HEK293 (cell line): Measurements from ENCODE around the gene PSMD12.

Source experiments
- CTCF ChIA-PET: fragments of 350-600 bp; formaldehyde crosslinking; extraction: SDS; loops from one replicate; lab custom pipeline; 2021; ENCODE audit warnings: antibody characterized with exemption; lab: Yijun Ruan, JAX
- POLR2A ChIA-PET: fragments of 300-600 bp; formaldehyde crosslinking; extraction: SDS; loops from one replicate; lab custom pipeline; 2020; ENCODE audit warnings: antibody characterized with exemption, inconsistent platforms; lab: Yijun Ruan, JAX
- H3K27ac ChIP-seq: fragments of 200-500 bp; sonication (Bioruptor generic); 2 replicates; pipeline ENCODE4 v1.5.1; 2014; ENCODE audit warnings: low read depth, low read length, control low read depth, inconsistent platforms; ENCODE audit errors: extremely low read depth
- H3K36me3 ChIP-seq, 2 experiments: fragments of 200-500 bp in 1 of 2; sonication (Bioruptor generic) in 1 of 2; 1 replicate in 1 of 2; 2 replicates in 1 of 2; pipeline ENCODE4 v1.5.1; 2014 to 2017; ENCODE audit warnings: inconsistent platforms in 2 of 2, low read length in 2 of 2; ENCODE audit not compliant: control insufficient read depth in 2 of 2, insufficient read depth in 1 of 2
- H3K4me1 ChIP-seq: fragments of 200-500 bp; sonication (Bioruptor generic); 2 replicates; pipeline ENCODE4 v1.5.1; 2014; ENCODE audit warnings: mild to moderate bottlenecking, low read length, inconsistent platforms; ENCODE audit not compliant: control insufficient read depth, insufficient read depth
- H3K4me3 ChIP-seq: 2 replicates; pipeline ENCODE4 v1.5.1; 2011; ENCODE audit warnings: low read depth, mild to moderate bottlenecking, control low read depth, low read length, moderate library complexity
- H3K9me3 ChIP-seq: fragments of 200-500 bp; sonication (Bioruptor generic); 2 replicates; pipeline ENCODE4 v1.5.1; 2014; ENCODE audit warnings: low read depth, low read length, inconsistent platforms; ENCODE audit not compliant: control insufficient read depth, insufficient read depth
- FEZF1 ChIP-seq: fragments of 450-650 bp; formaldehyde crosslinking; IDR thresholded peaks from 2 replicates; pipeline ENCODE4 v1.5.1; 2016; ENCODE audit warnings: missing biosample characterization, missing genetic modification characterization
- GFI1B ChIP-seq: fragments of 450-650 bp; formaldehyde crosslinking; IDR thresholded peaks from 2 replicates; pipeline ENCODE4 v1.5.1; 2016; ENCODE audit warnings: missing biosample characterization, missing genetic modification characterization
- HOXC10 ChIP-seq: sonication (generic); formaldehyde crosslinking; IDR thresholded peaks from 2 replicates; pipeline ENCODE4 v1.8.1; 2023; ENCODE audit warnings: mild to moderate bottlenecking, missing genetic modification reagents
- MEIS1 ChIP-seq: sonication (generic); formaldehyde crosslinking; IDR thresholded peaks from 2 replicates; pipeline ENCODE4 v1.8.1; 2022; ENCODE audit warnings: missing genetic modification reagents, mild to moderate bottlenecking, borderline replicate concordance
- RBAK ChIP-seq: fragments of 450-650 bp; formaldehyde crosslinking; IDR thresholded peaks from 2 replicates; pipeline ENCODE4 v1.5.1; 2016; ENCODE audit warnings: missing biosample characterization, missing genetic modification characterization
- SETDB1 ChIP-seq: IDR thresholded peaks from one replicate; pipeline ENCODE4 v1.6.1; 2017; ENCODE audit warnings: mild to moderate bottlenecking, low read length, moderate library complexity, mixed read lengths; ENCODE audit not compliant: insufficient read length
- ZBTB8A ChIP-seq: fragments of 450-650 bp; formaldehyde crosslinking; IDR thresholded peaks from 2 replicates; pipeline ENCODE4 v1.5.1; 2016; ENCODE audit warnings: missing biosample characterization, missing genetic modification characterization
- ZFP37 ChIP-seq: fragments of 450-650 bp; formaldehyde crosslinking; IDR thresholded peaks from 2 replicates; pipeline ENCODE4 v1.5.1; 2016; ENCODE audit warnings: missing biosample characterization, missing genetic modification characterization
- ZIC2 ChIP-seq: fragments of 450-650 bp; formaldehyde crosslinking; IDR thresholded peaks from 2 replicates; pipeline ENCODE4 v1.5.1; 2016; ENCODE audit warnings: missing biosample characterization, missing genetic modification characterization
- ZNF221 ChIP-seq: fragments of 450-650 bp; formaldehyde crosslinking; IDR thresholded peaks from 2 replicates; pipeline ENCODE4 v1.5.1; 2017; ENCODE audit warnings: missing biosample characterization, missing genetic modification characterization, borderline replicate concordance
- ZNF248 ChIP-seq: fragments of 450-650 bp; formaldehyde crosslinking; IDR thresholded peaks from 2 replicates; pipeline ENCODE4 v1.5.1; 2017; ENCODE audit warnings: missing biosample characterization, missing genetic modification characterization
- ZNF292 ChIP-seq: fragments of 450-650 bp; formaldehyde crosslinking; IDR thresholded peaks from 2 replicates; pipeline ENCODE4 v1.5.1; 2016; ENCODE audit warnings: low read depth, missing biosample characterization, missing genetic modification characterization, borderline replicate concordance
- ZNF350 ChIP-seq: fragments of 450-650 bp; formaldehyde crosslinking; IDR thresholded peaks from 2 replicates; pipeline ENCODE4 v1.5.0; 2017; ENCODE audit warnings: missing biosample characterization, mild to moderate bottlenecking, missing genetic modification characterization
- ZNF354C ChIP-seq: fragments of 450-650 bp; formaldehyde crosslinking; IDR thresholded peaks from 2 replicates; pipeline ENCODE4 v1.5.1; 2016; ENCODE audit warnings: missing biosample characterization, missing genetic modification characterization, low read depth, borderline replicate concordance
- ZNF391 ChIP-seq: fragments of 450-650 bp; formaldehyde crosslinking; IDR thresholded peaks from 2 replicates; pipeline ENCODE4 v1.5.1; 2016; ENCODE audit warnings: low read depth, missing biosample characterization, missing genetic modification characterization, borderline replicate concordance
- ZNF510 ChIP-seq: fragments of 450-650 bp; formaldehyde crosslinking; IDR thresholded peaks from 2 replicates; pipeline ENCODE4 v1.5.1; 2018; ENCODE audit warnings: mild to moderate bottlenecking, missing genetic modification characterization, missing biosample characterization; ENCODE audit not compliant: insufficient replicate concordance
- ZNF514 ChIP-seq: fragments of 450-650 bp; formaldehyde crosslinking; IDR thresholded peaks from 2 replicates; pipeline ENCODE4 v1.5.1; 2016; ENCODE audit warnings: missing biosample characterization, missing genetic modification characterization
- ZNF585B ChIP-seq: fragments of 450-650 bp; formaldehyde crosslinking; IDR thresholded peaks from 2 replicates; pipeline ENCODE4 v1.5.1; 2016; ENCODE audit warnings: missing biosample characterization, missing genetic modification characterization
- ZNF658 ChIP-seq: fragments of 450-650 bp; formaldehyde crosslinking; IDR thresholded peaks from 2 replicates; pipeline ENCODE4; 2016; ENCODE audit warnings: missing biosample characterization, missing genetic modification characterization
- ZNF677 ChIP-seq: fragments of 450-650 bp; IDR thresholded peaks from 2 replicates; pipeline ENCODE4 v1.5.0; 2018; ENCODE audit warnings: missing biosample characterization, mild to moderate bottlenecking, missing genetic modification characterization, moderate library complexity
- ZNF707 ChIP-seq: fragments of 450-650 bp; formaldehyde crosslinking; IDR thresholded peaks from 2 replicates; pipeline ENCODE4 v1.5.1; 2016; ENCODE audit warnings: missing biosample characterization, missing genetic modification characterization
- TF ChIP-seq, protein P1 (sequence below): fragments of 450-650 bp; formaldehyde crosslinking; IDR thresholded peaks from 2 replicates; pipeline ENCODE4 v1.5.1; 2016; ENCODE audit warnings: missing biosample characterization, missing genetic modification characterization
- TF ChIP-seq, protein P2 (sequence below): fragments of 450-650 bp; formaldehyde crosslinking; IDR thresholded peaks from 2 replicates; pipeline ENCODE4 v1.5.1; 2016; ENCODE audit warnings: missing biosample characterization, missing genetic modification characterization
- TF ChIP-seq, protein P3 (sequence below): fragments of 450-650 bp; formaldehyde crosslinking; conservative IDR thresholded peaks from 2 replicates; pipeline ENCODE4 v1.5.1; 2016; ENCODE audit warnings: low read depth, missing biosample characterization, missing genetic modification characterization

Gene PSMD12

GRCh38 chr17:67403065-67403464 lies 36.7 kb upstream of the PSMD12 start:
- Histone ChIP-seq H3K27ac (no peak overlapping the region), H3K36me3 (no peaks in the 10 kb centered on the region; a peak in 1 of 3 replicates), H3K4me1 (peaks cover 3% of the 10 kb centered on the region; the same call in 1 of the 2 replicates)
- POLR2A ChIA-PET = no interaction called here
- TF ChIP-seq MEIS1 (CRISPR knock-in tag) (no peak), ZNF248 (tag by site-specific recombination) (no peak), ZBTB8A (tag by site-specific recombination) (no peak), FEZF1 (tag by site-specific recombination) (no peak), ZNF292 (no peak)
- TF ChIP-seq, all 188 proteins: peak for 0
- Histone ChIP-seq H3K4me3 (no peak overlapping the region), H3K9me3 (no peaks in the 10 kb centered on the region)
- CTCF ChIA-PET = no interaction called here

GRCh38 chr17:67401598-67402504 lies 35.5 kb upstream of the PSMD12 start:
- ChIA-PET CTCF (no interaction called here), POLR2A (no interaction called here)
- H3K9me3 ChIP-seq = no peaks in the 10 kb centered on the region
- H3K4me3 ChIP-seq = no peak overlapping the region
- H3K27ac ChIP-seq = no peak overlapping the region
- TF ChIP-seq ZNF391 (tag by site-specific recombination) (no peak), ZNF354C (tag by site-specific recombination) (no peak), GFI1B (tag by site-specific recombination) (no peak), ZNF221 (no peak), ZNF350 (tag by site-specific recombination) (no peak), HOXC10 (CRISPR knock-in tag) (no peak), ZNF585B (tag by site-specific recombination) (no peak), ZNF510 (tag by site-specific recombination) (no peak), ZFP37 (tag by site-specific recombination) (no peak), ZNF707 (no peak), ZNF514 (no peak), ZNF677 (tag by site-specific recombination) (no peak), SETDB1 (no peak), ZIC2 (no peak), RBAK (tag by site-specific recombination) (no peak), ZNF658 (tag by site-specific recombination) (no peak)
- TF ChIP-seq, protein P1, sequence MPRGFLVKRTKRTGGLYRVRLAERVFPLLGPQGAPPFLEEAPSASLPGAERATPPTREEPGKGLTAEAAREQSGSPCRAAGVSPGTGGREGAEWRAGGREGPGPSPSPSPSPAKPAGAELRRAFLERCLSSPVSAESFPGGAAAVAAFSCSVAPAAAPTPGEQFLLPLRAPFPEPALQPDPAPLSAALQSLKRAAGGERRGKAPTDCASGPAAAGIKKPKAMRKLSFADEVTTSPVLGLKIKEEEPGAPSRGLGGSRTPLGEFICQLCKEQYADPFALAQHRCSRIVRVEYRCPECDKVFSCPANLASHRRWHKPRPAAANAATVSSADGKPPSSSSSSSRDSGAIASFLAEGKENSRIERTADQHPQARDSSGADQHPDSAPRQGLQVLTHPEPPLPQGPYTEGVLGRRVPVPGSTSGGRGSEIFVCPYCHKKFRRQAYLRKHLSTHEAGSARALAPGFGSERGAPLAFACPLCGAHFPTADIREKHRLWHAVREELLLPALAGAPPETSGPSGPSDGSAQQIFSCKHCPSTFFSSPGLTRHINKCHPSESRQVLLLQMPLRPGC (tag by site-specific recombination) = no peak
- TF ChIP-seq, protein P2, sequence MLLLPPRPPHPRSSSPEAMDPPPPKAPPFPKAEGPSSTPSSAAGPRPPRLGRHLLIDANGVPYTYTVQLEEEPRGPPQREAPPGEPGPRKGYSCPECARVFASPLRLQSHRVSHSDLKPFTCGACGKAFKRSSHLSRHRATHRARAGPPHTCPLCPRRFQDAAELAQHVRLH (tag by site-specific recombination) = no peak
- TF ChIP-seq, protein P3, sequence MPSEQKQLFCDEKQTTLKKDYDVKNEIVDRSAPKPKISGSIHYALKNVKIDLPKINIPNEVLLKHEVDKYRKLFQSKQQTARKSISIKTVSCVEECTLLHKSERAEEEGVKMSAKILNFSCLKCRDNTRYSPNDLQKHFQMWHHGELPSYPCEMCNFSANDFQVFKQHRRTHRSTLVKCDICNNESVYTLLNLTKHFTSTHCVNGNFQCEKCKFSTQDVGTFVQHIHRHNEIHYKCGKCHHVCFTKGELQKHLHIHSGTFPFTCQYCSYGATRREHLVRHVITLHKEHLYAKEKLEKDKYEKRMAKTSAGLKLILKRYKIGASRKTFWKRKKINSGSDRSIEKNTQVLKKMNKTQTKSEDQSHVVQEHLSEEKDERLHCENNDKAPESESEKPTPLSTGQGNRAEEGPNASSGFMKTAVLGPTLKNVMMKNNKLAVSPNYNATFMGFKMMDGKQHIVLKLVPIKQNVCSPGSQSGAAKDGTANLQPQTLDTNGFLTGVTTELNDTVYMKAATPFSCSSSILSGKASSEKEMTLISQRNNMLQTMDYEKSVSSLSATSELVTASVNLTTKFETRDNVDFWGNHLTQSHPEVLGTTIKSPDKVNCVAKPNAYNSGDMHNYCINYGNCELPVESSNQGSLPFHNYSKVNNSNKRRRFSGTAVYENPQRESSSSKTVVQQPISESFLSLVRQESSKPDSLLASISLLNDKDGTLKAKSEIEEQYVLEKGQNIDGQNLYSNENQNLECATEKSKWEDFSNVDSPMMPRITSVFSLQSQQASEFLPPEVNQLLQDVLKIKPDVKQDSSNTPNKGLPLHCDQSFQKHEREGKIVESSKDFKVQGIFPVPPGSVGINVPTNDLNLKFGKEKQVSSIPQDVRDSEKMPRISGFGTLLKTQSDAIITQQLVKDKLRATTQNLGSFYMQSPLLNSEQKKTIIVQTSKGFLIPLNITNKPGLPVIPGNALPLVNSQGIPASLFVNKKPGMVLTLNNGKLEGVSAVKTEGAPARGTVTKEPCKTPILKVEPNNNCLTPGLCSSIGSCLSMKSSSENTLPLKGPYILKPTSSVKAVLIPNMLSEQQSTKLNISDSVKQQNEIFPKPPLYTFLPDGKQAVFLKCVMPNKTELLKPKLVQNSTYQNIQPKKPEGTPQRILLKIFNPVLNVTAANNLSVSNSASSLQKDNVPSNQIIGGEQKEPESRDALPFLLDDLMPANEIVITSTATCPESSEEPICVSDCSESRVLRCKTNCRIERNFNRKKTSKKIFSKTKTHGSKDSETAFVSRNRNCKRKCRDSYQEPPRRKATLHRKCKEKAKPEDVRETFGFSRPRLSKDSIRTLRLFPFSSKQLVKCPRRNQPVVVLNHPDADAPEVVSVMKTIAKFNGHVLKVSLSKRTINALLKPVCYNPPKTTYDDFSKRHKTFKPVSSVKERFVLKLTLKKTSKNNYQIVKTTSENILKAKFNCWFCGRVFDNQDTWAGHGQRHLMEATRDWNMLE (tag by site-specific recombination) = no peak
- H3K4me1 ChIP-seq = peaks cover 3% of the 10 kb centered on the region; the same call in 1 of the 2 replicates
- no peaks in the 10 kb centered on the region; a peak in 1 of 3 replicates for H3K36me3 ChIP-seq
